ENCODE measurements around the gene AXIN1.
"Not testable (repeated sequence)": the region's sequence is repeated elsewhere in the genome, so short reads cannot be mapped to it uniquely, and the experiment has no call there.

Gene AXIN1

DNA sequence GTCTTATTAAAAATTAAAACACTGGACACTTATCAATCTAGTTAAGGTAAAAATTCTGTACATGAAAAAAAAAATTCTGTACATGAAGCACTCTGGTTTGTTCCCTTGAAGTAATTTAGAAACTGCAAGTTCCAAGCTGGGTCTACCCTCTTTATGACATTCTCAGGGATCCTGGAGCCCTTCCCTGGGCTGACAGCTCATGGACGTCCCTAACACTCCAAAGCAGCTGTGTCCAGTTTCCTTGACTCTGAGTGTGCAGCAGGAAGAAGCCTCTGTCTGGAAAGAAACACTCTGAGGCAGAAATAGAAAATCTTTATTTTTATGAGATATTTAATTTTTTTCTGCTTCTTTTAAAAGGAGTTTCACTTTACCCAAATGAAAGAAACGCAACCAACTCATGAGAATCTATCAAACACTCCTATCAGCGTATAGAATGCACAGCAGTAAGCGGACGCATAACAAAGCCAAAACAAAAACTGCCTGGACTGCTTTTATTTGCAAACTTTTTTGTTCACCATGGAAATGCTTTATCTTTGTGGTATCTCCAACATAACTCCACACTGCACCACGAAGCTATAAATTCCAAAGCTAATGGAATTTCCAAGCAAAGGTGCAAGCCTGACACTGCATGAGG, 21.2 kb downstream of the AXIN1 start:
- not testable (repeated sequence) for DNase-seq

DNA sequence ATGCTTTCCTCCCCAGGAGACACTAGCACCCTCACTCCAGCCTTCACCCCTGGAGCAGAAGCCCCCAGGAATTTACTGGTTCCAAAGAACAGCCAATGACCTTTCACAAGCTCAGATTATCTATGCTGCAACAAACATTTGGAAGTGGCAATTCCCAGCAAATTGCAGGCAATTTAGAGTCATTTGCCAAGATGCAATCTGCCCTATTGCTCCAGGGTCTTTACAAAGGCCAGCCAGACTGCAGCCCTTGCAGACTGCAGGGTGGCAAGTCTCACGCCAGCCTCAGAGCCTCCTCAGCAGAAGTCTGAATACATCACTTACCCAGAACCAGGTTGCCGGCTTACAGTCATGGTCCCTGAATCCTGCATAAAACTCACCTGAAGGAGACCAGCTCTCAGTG, 21.8 kb downstream of the AXIN1 start:
- no peak for DNase-seq

DNA sequence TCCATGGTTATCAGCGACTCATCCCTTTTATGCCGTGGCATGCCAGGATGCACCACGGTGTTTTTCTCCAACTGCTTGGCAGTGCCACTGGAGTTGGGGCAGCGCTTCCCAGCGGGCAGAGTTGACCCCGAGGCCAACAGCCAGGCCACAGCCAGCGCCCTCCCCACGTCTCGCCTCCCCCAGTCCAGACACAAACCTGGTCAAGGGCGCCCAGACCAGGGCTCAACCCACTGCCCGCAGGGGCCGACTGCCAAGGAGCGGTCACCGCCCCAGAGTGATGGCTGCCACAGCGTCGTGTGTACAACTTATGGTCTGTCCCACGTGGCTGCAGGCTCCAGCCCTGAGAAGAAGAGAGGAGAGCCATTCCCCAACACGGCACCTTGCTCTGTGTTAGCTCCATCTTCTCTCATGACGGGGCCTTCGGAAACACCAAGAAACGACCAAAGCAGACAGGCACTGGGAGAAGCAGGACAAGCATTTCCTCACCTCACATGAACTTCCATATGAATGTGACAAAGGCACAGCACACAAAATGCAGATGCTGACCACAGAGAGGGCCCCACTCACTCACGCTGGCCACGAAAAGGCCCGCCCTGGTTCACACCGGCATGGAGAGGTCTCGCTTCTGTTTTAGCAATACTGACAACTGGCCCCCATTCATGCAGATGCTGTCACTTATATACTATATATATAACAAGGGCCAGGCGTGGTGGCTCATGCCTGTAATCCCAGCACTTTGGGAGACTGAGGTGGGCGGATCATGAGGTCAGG, 27.0 kb downstream of the AXIN1 start:
- no peak for DNase-seq

DNA sequence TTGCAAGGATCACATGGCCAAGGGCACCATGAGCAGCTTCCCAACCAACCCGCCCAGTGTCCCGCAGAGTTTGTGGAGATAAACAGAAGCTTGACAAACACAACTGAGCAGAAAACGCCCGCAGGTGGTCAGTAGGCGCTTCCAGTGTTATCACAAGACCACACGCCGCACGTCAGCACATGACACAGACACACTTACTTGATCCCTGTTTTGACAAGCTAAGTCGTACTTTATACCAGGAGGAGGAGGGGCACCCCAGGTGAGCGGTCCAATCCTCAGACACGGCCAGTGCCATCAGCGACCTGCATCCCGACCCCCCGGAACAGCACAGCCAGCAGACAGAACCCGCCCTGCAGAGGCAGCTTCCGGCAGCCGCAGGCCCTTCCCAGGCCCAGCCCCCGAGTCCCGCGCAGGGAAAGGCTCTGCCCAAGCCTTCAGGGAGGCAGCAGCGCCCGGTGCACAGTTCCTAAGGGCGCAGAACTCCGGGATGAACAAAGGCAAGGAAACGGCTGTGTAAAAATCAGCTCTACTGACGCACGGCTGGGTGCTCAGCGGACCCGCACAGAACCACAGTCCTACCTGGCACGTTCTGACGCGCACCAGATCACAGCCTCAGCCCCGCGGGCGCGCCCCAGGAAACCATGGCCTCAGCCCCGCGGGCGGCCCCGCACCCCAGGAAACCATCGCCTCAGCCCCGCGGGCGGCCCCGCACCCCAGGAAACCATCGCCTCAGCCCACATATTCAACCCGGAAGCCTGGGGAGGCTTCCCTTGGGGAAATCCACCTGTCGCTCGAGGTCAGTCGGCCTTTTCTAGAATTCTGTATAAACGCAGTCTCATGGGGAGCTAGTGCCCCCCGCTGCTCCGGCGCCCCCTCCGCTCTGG, 27.8 kb downstream of the AXIN1 start:
- DNase-seq, result no peak

DNA sequence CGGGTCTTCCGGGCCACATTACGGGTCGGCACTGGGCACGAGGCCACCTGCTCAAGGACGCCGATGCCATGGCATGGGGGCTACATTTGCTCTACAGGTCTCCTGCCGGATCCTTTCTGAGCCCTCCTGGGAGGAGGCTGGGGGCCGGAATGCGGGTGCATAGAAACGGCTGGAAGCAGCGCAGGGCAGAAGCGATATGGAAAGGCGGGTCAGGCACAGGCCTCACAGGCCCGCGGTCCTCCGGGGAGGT, 28.4 kb downstream of the AXIN1 start:
- no peak for DNase-seq

DNA sequence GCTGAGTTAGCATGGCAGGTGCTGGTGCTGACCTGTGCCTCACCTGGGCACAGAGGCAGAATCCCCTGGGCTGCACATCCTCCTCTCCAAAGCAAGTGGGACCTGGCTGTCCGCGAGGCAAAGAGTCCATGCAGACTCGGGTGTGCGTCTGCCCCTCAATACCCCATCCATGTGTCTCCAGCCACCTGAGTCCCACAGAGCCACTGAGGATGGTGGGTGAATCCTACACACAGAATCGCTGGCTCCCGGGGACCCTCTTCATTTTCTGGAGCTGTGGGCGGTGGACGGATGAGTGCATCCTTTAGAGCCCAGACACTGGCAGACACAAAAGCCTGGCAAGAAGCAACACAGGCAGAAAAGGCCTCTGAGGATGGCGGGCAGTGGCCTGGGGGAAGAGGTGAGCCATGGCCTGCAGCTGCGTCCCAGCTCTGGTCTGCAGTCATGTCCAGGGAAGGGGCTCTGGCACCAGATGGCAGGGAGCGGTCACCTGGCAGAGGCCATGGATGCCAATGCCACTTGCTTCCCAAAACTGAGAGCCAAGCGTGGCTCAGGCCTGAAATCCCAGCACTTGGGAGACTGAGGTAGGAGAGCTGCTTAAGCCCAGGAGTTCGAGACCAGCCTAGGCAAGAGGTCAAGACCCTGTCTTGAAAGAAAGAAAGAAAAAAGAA, 29.9 kb downstream of the AXIN1 start:
- no peak for DNase-seq

DNA sequence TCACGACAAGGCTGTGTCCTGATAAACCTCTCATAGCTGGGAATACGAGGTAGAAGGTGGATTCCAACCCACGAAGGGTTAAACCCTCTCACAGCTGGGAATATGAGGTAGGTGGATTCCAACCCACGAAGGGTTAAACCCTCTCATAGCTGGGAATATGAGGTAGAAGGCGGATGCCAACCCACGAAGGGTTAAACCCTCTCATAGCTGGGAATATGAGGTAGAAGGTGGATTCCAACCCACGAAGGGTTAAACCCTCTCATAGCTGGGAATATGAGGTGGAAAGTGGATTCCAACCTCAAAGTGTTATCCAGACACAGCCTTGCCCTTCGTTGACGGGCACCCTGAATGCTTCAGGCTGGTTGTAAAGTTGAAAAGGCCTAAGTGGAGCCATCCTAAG, 31.0 kb downstream of the AXIN1 start:
- no peak for DNase-seq

DNA sequence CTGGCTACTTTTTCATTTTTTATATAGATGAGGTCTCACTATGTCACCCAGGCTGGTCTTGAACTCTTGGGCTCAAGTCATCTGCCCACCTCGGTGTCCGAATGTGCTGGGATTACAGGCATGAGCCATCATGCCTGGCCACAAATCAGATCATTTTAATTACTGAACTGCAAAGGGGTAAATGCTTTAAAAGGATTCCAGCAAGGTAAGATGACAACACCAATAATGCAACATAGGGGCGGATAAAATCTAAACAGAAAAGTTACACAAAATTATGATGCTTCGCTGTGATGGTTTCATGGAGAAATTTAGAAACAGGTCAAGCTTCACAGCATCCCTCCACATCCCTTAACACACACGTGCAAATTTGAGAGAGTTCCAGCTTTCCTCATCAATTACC, 32.3 kb downstream of the AXIN1 start:
- no peak for DNase-seq

DNA sequence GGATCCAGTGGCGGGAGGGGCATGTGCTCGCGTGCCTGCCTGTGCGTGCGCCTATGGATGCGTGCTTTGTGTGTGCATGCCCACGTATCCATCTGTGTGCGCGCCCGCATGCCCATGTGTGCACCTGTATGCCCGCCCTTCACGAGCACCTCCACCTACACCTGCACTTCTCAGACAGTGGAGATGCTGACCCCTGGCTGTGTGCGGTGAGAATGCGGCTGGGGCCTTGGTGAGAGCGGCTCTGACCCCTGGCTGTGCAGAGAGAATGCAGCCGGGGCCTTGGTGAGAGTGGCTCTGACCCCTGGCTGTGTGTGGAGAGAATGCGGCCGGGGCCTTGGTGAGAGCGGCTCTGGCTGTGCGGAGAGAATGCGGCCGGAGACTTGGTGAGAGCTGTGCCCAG, 33.9 kb downstream of the AXIN1 start:
- no peak for DNase-seq

DNA sequence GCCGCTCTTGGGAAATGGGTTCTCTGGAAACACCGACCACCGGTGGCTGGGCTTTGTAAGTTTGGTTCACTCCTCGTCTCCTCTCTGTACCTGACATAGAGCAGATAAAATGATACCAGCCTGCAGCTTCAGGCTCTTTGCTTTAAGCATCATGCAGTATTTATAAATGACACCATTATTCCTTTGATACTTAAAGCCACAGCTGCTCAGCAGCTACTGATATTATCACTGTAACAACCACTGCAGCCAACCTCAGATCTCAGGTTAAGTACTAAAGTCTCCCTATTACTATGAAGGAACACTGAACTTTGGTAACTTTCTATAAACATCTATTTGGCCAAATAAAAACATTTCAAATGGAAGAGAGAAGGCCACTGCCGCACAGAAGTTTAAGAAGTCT, 34.9 kb downstream of the AXIN1 start:
- no peak for DNase-seq

DNA sequence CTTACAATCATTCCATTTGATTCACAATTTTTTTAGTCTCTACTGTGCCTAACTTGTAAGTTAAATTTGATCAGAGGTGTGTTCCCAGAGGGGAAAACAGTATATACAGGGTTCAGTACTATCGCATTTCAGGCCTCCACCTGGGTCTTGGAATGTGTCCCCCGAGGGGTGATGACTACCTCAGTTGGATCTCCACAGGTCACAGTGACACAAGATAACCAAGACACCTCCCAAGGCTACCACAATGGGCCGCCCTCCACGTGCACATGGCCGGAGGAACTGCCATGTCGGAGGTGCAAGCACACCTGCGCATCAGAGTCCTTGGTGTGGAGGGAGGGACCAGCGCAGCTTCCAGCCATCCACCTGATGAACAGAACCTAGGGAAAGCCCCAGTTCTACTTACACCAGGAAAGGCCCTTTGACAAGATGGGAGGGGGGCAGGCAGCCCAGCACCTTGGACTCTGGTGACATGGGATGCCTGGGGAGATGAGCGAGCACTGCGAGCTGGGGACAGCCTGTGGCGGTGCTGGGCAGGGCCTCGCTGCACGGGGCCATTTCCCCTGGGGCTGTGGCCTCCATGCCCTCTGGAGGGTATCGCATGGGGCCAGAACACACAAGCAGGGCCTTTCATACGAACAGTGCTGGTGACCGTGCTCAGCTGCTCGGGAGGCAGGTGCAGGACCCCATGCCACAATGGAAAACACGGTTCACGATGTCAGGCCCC, 35.6 kb downstream of the AXIN1 start:
- DNase-seq, result no peak

DNA sequence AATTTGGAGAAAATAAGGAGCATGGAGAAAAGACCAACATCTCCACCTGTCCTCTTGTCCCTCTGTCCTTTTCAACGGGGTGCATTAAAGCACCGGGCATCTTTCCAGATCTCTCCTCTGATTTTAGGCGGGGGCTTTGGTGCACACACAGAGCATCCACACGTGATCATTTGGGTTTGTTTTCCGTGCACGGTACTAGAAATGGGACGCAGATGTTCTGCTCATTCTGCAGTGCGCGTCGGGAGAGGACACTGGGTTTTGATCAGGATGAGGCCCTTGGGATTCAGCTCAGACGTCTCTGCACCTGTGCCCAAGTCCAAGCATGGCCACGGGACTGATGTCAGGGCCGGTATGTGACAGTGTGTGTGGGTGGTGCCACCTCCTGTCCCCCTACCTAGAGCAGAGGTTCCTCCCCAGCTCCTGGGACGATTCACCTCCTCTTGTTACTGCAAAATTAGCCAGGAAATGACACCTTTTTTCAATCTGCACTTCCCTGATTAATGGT, 37.7 kb downstream of the AXIN1 start:
- DNase-seq, result no peak

DNA sequence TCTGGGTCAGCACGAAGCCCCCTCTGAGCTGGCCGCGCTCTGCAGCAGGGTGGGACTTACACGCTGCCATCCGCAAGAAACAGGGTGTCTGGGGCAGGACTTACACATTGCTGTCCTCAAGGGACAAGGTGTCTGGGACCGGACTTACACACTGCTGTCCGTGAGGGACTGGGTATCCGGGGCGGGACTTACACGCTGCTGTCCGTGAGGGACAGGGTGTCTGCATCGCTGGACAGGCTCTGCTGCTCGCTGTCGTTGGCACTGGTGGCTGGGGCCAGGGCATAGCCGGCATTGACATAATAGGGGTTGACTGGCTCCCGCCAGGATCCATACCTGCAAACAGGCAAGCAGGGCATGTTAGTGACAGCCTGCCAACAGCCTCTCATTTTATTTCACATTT, 38.2 kb downstream of the AXIN1 start:
- DNase-seq, result no peak

DNA sequence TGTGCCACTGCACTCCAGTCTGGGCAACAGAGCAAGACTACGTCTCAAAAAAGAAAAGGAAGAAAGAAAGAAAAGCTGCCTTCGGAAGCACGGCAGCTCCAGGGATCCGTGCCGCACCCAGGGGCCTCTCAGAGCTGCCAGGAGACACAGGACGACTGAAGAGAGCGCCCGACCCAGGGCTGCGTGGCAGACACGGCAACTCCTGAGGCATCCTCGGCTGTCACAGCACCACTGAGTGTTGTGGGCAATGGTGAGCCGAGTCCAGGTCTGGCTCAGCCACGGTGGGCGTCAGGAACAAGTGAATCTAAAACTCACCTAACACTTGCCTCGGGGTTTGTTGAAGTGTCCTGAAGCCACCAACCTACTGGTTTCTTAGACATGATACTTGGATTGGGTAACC, 40.8 kb downstream of the AXIN1 start:
- no peak for DNase-seq

DNA sequence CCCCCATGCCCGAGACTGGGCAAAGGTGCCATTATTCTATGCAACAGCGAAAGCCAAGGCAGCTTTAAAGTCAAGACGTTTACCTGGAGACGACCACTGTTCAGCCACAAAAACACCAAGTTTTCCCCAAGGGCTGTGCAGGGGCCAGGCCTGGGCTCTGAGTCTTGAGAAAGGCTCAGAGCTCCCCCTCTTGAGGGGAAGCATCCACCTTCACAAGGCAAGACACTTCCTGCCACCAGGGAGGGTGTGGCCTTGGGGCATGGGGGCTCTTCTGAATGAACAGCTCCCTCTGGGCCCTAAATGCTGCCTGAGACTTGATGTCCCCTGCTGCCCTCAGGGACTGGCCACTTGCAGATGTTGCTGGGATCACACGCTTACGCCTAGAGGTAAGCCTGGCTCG, 43.0 kb downstream of the AXIN1 start:
- DNase-seq, result no peak

DNA sequence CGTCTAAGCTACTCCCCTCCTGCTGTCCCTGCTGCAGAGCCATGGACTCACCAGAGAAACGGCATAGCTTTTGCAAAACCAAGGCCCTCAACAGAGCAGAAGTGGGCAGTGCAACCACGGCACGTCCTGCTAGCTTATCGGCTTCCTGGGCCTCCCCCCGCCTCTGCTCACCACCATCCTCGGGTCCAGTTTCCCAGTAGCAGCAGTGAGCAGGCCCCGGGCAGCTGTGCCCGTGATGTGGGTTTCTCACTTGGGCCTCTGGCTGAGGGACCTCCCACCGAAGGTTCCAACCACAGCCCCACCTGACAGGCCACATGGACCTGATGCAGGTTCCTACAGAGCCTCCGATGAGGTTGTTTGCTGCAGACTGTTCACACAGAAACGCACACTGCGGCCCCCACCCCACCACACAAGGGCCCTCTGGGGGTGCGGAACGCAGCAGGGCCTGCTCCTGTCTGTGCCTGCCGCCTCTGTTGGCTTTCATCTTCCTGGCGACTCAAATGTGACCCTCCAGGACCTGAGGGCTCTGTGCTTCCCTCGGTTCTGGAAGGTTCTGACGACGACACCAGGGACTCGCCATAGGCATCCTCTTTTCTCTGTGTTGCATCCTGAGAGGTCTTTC, 44.7 kb downstream of the AXIN1 start:
- no peak for DNase-seq

DNA sequence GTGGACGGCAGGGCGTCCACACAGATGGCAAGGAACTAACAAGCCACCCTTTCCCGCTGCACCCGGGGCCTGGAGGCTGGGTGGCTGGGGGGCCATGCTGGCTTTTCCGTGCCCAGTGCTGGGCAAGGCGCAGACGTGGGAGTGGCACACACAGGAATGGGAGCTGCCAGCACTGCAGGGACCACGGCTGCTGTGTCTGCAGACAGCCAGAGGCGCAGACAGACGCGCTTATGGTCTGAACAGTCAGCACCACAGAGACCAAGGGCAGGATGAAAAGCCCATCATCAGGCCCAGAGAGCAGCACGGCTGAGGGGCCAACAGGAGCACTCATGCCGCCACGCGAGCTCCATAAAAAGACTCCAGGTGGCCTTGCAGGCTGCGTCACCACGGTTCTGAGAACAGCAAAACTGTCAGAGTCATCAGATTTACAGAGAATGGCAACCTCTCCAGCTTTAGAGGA, 45.6 kb downstream of the AXIN1 start:
- DNase-seq, result no peak

DNA sequence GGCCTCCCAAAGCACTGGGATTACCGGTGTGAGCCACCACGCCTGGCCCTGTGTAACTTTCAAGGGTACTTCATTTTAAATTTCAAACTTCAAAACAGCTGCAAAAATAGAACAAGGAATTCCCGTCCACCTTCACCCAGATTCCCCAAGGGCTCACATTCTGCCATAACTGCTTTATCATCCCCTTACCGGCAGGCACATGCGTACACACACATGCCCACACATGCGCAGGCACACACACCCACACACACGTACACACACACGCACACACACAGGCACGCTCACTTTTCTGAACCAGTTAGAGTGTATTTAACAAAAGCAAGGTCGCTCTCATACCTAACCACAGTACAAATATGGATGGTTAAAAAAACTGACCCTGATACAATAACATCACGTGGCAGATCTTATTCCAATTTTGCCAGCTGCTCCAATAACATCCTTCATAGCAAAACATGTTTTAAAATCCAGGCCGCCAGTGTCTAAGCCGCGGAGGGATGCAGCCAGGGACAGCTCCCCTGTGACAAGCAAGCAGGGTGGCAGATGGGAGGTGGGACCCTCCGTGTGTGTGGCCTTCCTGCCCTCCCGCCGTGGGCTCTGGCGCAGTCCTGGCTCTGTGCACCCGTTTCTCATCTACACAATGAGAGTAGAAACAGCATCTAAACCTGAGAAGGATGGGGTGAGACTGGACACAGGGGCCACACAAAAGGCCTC, 46.5 kb downstream of the AXIN1 start:
- no peak for DNase-seq

DNA sequence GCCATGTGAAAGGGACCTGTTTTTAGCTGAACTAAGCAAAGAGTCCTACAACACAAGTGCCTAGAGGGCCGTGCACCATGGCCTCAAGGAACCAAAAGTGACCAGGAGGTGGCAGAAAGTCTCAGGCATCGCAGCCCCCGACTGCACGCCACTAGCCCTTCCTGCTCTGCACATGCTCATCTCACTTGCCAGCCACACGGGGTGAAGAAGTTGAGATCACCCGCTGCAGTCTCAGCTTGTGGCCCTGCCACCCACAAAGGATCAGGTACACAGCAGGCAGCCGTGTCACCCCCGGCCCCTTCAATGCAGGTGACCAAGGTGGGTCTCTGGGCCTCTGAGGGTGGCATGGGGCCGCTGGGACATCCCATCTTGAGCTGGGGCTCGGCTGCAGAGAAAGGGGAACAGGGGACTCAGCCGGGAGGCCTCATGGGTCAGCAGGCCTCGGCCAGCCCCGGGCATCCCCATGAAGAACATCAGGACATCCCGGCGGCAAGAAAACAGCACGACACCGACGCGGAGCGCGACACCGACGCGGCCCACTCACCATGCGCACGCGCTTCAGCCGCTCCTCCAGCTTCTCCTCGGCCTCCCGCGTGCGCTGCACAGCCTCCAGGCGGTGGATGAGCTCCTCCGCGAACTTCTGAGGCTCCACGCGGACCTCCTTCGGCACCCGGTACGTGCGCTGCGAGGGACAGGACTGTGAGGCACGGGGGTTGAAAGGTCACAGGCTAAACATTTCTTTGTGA, 48.6 kb downstream of the AXIN1 start:
- no peak for DNase-seq

DNA sequence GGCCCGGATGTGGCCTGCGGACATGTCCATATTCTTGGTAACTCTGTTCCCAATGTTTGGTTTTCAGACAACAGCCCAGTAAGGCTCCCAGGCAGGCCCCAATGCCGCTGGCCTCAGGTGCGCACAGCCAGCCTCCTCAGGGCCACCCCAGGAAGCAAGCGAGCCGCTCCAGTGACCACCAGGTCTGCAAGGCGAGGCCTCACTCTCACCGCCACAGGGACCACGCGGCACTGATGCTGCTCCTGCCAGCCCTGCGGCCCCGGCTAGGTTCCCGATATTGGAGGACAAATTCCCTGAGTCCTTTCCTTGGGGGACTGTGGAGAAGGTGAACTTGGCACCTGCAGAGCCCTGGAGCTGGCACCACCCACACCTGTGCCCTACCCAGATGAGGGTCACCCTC, 50.6 kb downstream of the AXIN1 start:
- no peak for DNase-seq

DNA sequence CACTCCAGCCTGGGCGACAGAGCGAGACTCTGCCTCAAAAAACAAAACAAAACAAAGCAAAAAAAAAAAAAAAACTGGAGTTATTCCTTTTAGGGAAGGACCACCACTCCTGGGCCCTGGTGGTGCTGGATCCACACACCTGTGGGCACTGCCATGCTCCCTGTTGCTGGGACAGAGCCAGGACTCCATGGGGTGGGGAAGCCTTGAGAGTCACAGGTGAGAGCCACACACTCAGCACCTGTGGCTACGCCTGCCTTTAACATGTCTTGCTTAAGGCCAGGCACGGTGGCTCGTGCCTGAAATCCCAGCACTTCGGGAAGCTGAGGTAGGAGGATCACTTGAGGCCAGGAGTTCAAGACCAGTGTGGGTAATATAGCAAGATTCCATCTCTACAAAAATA, 51.3 kb downstream of the AXIN1 start:
- DNase-seq, result no peak
